Measurements from ENCODE around the gene SERPINE1.
"Not testable (repeated sequence)": the region's sequence is repeated elsewhere in the genome, so short reads cannot be mapped to it uniquely, and the experiment has no call there.

Gene SERPINE1

GRCh38 chr7:101103701-101104100, 23.2 kb upstream of the SERPINE1 start:
- DNase-seq: not testable (repeated sequence)

GRCh38 chr7:101104193-101104713, 22.7 kb upstream of the SERPINE1 start:
- no peak for DNase-seq

GRCh38 chr7:101104799-101105198, 22.1 kb upstream of the SERPINE1 start:
- DNase-seq: no peak

GRCh38 chr7:101105248-101105647, 21.7 kb upstream of the SERPINE1 start:
- DNase-seq: not testable (repeated sequence)

- DNase-seq: no peak
Measured at GRCh38 chr7:101106386-101106785, 20.5 kb upstream of the SERPINE1 start.

GRCh38 chr7:101108330-101108857, 18.5 kb upstream of the SERPINE1 start:
- no peak for DNase-seq

GRCh38 chr7:101108961-101109360, 17.9 kb upstream of the SERPINE1 start:
- no peak for DNase-seq

- no peak for DNase-seq
Measured at GRCh38 chr7:101109368-101109767, 17.5 kb upstream of the SERPINE1 start.

- no peak for DNase-seq
Measured at GRCh38 chr7:101111261-101111660, 15.6 kb upstream of the SERPINE1 start.

GRCh38 chr7:101112233-101112632, 14.7 kb upstream of the SERPINE1 start:
- DNase-seq: no peak

- DNase-seq: not testable (repeated sequence)
Measured at GRCh38 chr7:101113140-101113539, 13.8 kb upstream of the SERPINE1 start.

GRCh38 chr7:101113836-101114235, 13.1 kb upstream of the SERPINE1 start:
- DNase-seq: no peak

- no peak for DNase-seq
Measured at GRCh38 chr7:101114492-101114891, 12.4 kb upstream of the SERPINE1 start.

GRCh38 chr7:101115215-101115614, 11.7 kb upstream of the SERPINE1 start:
- no peak for DNase-seq

- DNase-seq: no peak
Measured at GRCh38 chr7:101116898-101117297, 10.0 kb upstream of the SERPINE1 start.

GRCh38 chr7:101118856-101119255, 8.0 kb upstream of the SERPINE1 start:
- no peak for DNase-seq

GRCh38 chr7:101119876-101120275, 7.0 kb upstream of the SERPINE1 start:
- DNase-seq: no peak

GRCh38 chr7:101120315-101120714, 6.6 kb upstream of the SERPINE1 start:
- DNase-seq: no peak

GRCh38 chr7:101121631-101121990, 5.3 kb upstream of the SERPINE1 start:
- DNase-seq: not testable (repeated sequence)

GRCh38 chr7:101121991-101122932, 4.6 kb upstream of the SERPINE1 start:
- no peak for DNase-seq

GRCh38 chr7:101122933-101123702, 3.8 kb upstream of the SERPINE1 start:
- no peak for DNase-seq

- DNase-seq: no peak
Measured at GRCh38 chr7:101123703-101124068, 3.2 kb upstream of the SERPINE1 start.

- no peak for DNase-seq
Measured at GRCh38 chr7:101124376-101125056, 2.4 kb upstream of the SERPINE1 start.
